GM10248 (cell line): ENCODE data around the gene TMEM51.

ENCODE experiments used
- CTCF ChIA-PET: fragments of 300-600 bp; sonication (Branson Sonifier 250); formaldehyde crosslinking; extraction: SDS; loops from one replicate; lab custom pipeline; 2021; ENCODE audit warnings: antibody characterized with exemption; lab: Yijun Ruan, JAX
- POLR2A ChIA-PET: fragments of 350-650 bp; sonication (Branson Sonifier 250); formaldehyde crosslinking; extraction: SDS; loops from one replicate; lab custom pipeline; 2020; ENCODE audit warnings: antibody characterized with exemption; lab: Yijun Ruan, JAX
- DNase-seq: peaks from one replicate; pipeline ENCODE4 v3.0.0; 2012; ENCODE audit errors: extremely low spot score
- TF ChIP-seq, protein P1 (sequence below): IDR thresholded peaks from 2 replicates; pipeline ENCODE4 v1.5.1; 2012; ENCODE audit warnings: mild to moderate bottlenecking, low read depth; ENCODE audit errors: extremely low read depth, missing control alignments, control extremely low read depth

The TMEM51 gene

GRCh38 chr1:15215116-15215515 is 61.6 kb downstream of the TMEM51 start:
- no peak for DNase-seq
- TF ChIP-seq, protein P1, sequence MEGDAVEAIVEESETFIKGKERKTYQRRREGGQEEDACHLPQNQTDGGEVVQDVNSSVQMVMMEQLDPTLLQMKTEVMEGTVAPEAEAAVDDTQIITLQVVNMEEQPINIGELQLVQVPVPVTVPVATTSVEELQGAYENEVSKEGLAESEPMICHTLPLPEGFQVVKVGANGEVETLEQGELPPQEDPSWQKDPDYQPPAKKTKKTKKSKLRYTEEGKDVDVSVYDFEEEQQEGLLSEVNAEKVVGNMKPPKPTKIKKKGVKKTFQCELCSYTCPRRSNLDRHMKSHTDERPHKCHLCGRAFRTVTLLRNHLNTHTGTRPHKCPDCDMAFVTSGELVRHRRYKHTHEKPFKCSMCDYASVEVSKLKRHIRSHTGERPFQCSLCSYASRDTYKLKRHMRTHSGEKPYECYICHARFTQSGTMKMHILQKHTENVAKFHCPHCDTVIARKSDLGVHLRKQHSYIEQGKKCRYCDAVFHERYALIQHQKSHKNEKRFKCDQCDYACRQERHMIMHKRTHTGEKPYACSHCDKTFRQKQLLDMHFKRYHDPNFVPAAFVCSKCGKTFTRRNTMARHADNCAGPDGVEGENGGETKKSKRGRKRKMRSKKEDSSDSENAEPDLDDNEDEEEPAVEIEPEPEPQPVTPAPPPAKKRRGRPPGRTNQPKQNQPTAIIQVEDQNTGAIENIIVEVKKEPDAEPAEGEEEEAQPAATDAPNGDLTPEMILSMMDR, result no peak
- CTCF ChIA-PET, result no interaction called here
- POLR2A ChIA-PET, result no interaction called here

DNA sequence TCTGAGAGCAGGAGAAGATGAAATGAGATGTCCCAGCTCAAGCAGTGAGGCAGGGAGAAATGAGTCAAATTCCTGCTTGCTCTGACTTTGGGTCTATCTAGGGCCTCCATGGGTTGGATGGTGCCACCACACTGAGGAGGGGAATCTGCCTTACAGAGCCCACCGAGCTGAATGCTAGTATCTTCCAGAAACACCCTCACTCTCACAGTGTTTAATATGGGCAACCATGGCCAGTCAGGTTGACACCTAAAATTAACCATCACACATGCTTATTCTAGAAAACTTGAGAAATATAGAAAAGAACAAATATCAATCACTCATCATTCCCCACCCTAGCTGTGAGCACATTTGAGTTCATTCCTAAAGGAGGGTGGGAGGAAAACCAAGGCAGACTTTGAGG is 64.1 kb downstream of the TMEM51 start:
- CTCF ChIA-PET, result interaction anchor here (1.1 kb wide), 1 partner anchor 33 kb away, joined by 3 read pairs; no protein-coding TSS in a partner anchor
- TF ChIP-seq, protein P1, result no peak
- POLR2A ChIA-PET, result no interaction called here
- no peak for DNase-seq

DNA sequence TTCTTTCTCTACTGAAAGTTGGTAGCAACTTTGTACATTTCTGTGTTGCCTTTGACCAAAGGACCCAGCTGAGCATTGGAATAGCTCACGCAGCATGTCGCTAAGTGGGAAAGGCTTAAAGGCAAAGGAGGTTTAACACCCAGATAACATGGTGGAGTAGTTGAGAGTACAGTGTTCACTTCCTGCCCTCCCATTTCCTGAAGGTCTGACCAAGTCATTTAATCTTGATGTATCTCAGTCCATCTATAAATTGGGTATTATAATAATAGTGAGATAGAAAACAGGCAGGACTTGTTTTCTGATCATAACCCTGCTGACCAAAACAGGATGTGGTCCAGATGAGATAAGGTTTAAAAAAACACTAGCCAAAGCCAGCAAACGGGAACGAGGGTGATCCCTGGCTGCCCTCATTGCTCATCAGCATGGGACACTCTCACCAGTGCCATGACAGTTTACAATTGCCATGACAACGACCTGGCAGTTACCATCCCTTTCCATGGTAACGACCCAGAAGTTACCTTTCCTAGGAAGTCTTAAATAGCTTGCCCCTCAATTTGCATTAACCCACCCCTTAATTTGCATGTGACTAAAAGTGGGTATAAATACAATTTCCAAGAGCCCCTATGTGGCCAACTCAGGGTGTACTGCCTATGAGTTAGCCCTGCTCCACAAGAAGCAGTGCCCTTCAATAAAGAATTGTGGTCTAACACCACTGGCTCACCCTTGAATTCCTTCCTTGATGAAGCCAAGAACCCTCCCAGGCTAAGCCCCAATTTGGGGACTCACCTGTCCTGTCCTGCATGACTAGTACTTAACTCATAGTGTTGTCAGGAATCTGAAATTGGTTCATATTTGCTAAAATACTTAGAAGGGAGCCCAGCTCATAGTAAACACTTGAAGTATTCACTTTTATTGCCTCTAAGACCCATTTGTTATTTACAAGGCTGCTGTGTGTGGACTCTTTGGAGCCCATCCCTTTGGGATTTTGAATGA is 65.0 kb downstream of the TMEM51 start:
- POLR2A ChIA-PET, result no interaction called here
- CTCF ChIA-PET, result interaction anchor here (1.1 kb wide), 1 partner anchor 32 kb away, joined by 3 read pairs; no protein-coding TSS in a partner anchor
- TF ChIP-seq, protein P1, result no peak
- no peak for DNase-seq

GRCh38 chr1:15219280-15220023 is 65.9 kb downstream of the TMEM51 start:
- TF ChIP-seq, protein P1, result no peak
- POLR2A ChIA-PET, result no interaction called here
- DNase-seq, result no peak
- CTCF ChIA-PET, result interaction anchor here (1.4 kb wide), 1 partner anchor 91 kb away, joined by 4 read pairs; no protein-coding TSS in a partner anchor

- TF ChIP-seq, protein P1, result no peak
- ChIA-PET CTCF (interaction anchor here (0.9 to 1.4 kb wide), 2 partner anchors 92 to 1254 kb away, joined by 3 to 4 read pairs; no protein-coding TSS in a partner anchor), POLR2A (interaction anchor here (0.7 kb wide), 1 partner anchor 30 kb away, joined by 4 read pairs; no protein-coding TSS in a partner anchor)
- DNase-seq, result no peak
Measured at GRCh38 chr1:15220024-15220392, 66.5 kb downstream of the TMEM51 start.

- DNase-seq, result no peak
- ChIA-PET CTCF (interaction anchor here (0.9 to 1.0 kb wide), 2 partner anchors 10 to 1255 kb away, joined by 3 to 4 read pairs; no protein-coding TSS in a partner anchor), POLR2A (interaction anchor here (0.7 kb wide), 1 partner anchor 30 kb away, joined by 4 read pairs; no protein-coding TSS in a partner anchor)
- TF ChIP-seq, protein P1, result no peak
Measured at GRCh38 chr1:15220825-15221431, 67.4 kb downstream of the TMEM51 start.
